Spleen (tissue), 7 donors: Measurements from ENCODE around the gene TEX44.

Experiments used
- CTCF ChIP-seq, 11 experiments: fragments of 200-600 bp in 7 of 11; fragments of 450-650 bp in 4 of 11; sonication (generic) in 4 of 11; IDR thresholded peaks in 8 of 11; conservative IDR thresholded peaks in 3 of 11; 1 replicate in 7 of 11; 2 replicates in 4 of 11; pipeline versions ENCODE4 v1.4.0 to v1.8.0; 2016 to 2021; ENCODE audit warnings: antibody characterized with exemption in 11 of 11, inconsistent platforms in 4 of 11, mild to moderate bottlenecking in 1 of 11
- POLR2A ChIP-seq, 3 donors: fragments of 450-650 bp; IDR thresholded peaks; one replicate each; pipeline ENCODE4 v1.5.1; 2017; ENCODE audit warnings: antibody characterized with exemption in 3 of 3, mild to moderate bottlenecking in 1 of 3
- POLR2AphosphoS5 ChIP-seq, 3 donors: sonication (generic); formaldehyde crosslinking; IDR thresholded peaks; one replicate each; pipeline ENCODE4 v1.5.1; 2017; ENCODE audit warnings: antibody characterized with exemption in 3 of 3
- donor health status: DM: no; HTN: no; CAD: no; lungs with moderate emphysema.
- donor health status: DM: no; HTN: no; CAD: no.
- donor health status: DM: no; HTN: no; CAD: no.

- TF ChIP-seq CTCF (IDR thresholded peaks at IDR 0.05 in 8 of 11, conservative IDR thresholded peaks at IDR 0.05 in 3 of 11) (no peak), POLR2A (IDR thresholded peaks at IDR 0.05) (no peak), POLR2AphosphoS5 (IDR thresholded peaks at IDR 0.05) (no peak)
These were observed 3.0 kb upstream of the TEX44 start for GRCh38 chr2:231589656-231590055.
